HG02610 (cell line): ENCODE results near the gene THRB.

Experiments
- ATAC-seq: cut with Tn5 transposase; IDR thresholded peaks from one replicate; pipeline ENCODE4 v1.9.1; 2021; ENCODE audit warnings: mild to moderate bottlenecking, moderate library complexity; ENCODE audit not compliant: unreplicated experiment

Gene THRB

GRCh38 chr3:24359102-24359501 is 135.5 kb downstream of the THRB start:
- no peak for ATAC-seq

GRCh38 chr3:24357635-24358034 is 137.0 kb downstream of the THRB start:
- no peak for ATAC-seq

GRCh38 chr3:24355806-24356205 is 138.8 kb downstream of the THRB start:
- no peak for ATAC-seq

- no peak for ATAC-seq
Observed at GRCh38 chr3:24354230-24354629, 140.4 kb downstream of the THRB start.

GRCh38 chr3:24352893-24353553 is 141.6 kb downstream of the THRB start:
- ATAC-seq, result no peak

GRCh38 chr3:24351779-24352469 is 142.7 kb downstream of the THRB start:
- no peak for ATAC-seq

- no peak for ATAC-seq
Observed at GRCh38 chr3:24349367-24350019, 145.2 kb downstream of the THRB start.

GRCh38 chr3:24348348-24348747 is 146.3 kb downstream of the THRB start:
- no peak for ATAC-seq

- no peak for ATAC-seq
Observed at GRCh38 chr3:24344784-24345439, 149.7 kb downstream of the THRB start.

GRCh38 chr3:24343084-24343783 is 151.4 kb downstream of the THRB start:
- no peak for ATAC-seq

- no peak for ATAC-seq
Observed at GRCh38 chr3:24342275-24342674, 152.4 kb downstream of the THRB start.

- ATAC-seq, result no peak
Observed at GRCh38 chr3:24341668-24342067, 153.0 kb downstream of the THRB start.

- no peak for ATAC-seq
Observed at GRCh38 chr3:24340966-24341365, 153.7 kb downstream of the THRB start.

- no peak for ATAC-seq
Observed at GRCh38 chr3:24340161-24340560, 154.5 kb downstream of the THRB start.

GRCh38 chr3:24339266-24339825 is 155.3 kb downstream of the THRB start:
- ATAC-seq, result no peak

- no peak for ATAC-seq
Observed at GRCh38 chr3:24338409-24339130, 156.1 kb downstream of the THRB start.

- no peak for ATAC-seq
Observed at GRCh38 chr3:24336101-24336500, 158.5 kb downstream of the THRB start.

GRCh38 chr3:24332092-24332491 is 162.6 kb downstream of the THRB start:
- ATAC-seq, result no peak

GRCh38 chr3:24323272-24323671 is 171.4 kb downstream of the THRB start:
- ATAC-seq, result no peak

- no peak for ATAC-seq
Observed at GRCh38 chr3:24320601-24321000, 174.0 kb downstream of the THRB start.
